ENCODE data around the gene EFNB2.
A peak's percentile ranks its signal among the peaks of the same experiment; 100 is the strongest.

Gene EFNB2
- total RNA-seq, result 2.0 to 7.2 (median 2.8) reads per million in 4 experiments

GRCh38 chr13:106535552-106536243, at the start of gene EFNB2:
EFNB2 (minus strand) TSS chr13:106535662; CDS start chr13:106534964, 698 bp downstream.
- peak; percentile 78 for DNase-seq

- DNase-seq, result no peak
These were observed 45.8 kb upstream of the EFNB2 start for GRCh38 chr13:106581225-106581624.

DNA sequence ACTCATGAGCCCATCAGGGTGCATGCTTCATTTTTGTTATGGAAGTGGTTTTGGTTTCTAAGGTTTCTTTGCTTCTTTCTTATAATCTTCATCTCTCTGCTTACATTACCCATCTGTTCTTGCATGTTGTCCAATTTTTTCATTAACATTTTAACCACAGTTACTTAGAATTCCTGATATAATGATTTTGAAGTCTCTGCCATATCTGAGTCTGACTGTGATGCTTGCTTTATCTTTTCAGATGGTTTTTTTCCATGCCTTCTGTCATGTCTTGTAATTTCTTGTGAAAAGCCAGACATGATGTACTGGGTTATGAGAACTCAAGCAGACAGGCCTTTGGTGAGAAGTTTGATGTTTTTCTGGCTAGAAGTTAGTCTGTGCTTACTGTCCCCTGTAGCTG, 40.4 kb upstream of the EFNB2 start:
- DNase-seq, result no peak

DNA sequence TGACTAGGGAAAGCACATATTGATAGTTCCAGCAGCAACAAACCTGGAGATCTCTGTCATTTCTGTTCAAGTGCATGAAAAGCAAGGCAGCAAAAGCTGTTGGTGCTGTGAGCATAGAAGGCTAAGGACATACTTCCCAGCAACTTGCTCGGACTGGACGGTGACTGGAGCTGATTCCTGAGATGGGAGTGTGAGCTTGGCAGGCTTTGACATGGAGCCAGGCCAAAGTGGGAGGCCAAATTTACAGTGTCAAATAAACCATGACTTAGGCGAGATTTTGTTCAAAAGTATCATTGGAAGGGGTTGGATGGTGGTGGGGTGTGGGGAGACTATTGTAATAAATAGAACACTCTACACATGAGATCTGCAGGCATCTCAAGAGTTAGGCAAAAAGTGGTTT, 38.4 kb upstream of the EFNB2 start:
- no peak for DNase-seq

DNA sequence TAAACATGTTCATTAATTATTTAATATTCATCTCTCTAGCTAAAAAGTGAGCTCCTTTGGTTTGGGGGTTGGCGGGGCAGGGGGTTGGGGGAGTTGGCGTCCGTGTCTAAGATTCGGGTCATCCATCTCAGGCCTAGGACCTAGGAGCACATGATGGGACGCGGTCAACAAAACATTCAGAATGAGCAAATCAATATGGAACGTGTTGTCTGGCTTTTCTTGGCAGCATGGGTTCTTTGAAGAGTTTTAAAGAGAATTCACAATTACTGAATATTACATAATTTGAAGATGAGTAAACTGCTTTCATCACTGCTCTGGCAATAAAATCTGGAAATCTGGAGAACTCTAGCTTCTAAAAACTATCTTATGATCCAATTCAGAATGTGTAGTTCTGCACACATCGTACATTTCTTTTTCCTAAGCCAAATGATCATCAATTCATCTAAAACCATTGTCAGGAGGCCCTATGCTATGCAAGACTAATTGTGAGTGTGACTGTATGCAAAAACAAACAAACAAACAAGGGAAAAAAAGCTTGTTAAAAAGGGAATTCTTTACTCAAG, 37.9 kb upstream of the EFNB2 start:
- no peak for DNase-seq

DNA sequence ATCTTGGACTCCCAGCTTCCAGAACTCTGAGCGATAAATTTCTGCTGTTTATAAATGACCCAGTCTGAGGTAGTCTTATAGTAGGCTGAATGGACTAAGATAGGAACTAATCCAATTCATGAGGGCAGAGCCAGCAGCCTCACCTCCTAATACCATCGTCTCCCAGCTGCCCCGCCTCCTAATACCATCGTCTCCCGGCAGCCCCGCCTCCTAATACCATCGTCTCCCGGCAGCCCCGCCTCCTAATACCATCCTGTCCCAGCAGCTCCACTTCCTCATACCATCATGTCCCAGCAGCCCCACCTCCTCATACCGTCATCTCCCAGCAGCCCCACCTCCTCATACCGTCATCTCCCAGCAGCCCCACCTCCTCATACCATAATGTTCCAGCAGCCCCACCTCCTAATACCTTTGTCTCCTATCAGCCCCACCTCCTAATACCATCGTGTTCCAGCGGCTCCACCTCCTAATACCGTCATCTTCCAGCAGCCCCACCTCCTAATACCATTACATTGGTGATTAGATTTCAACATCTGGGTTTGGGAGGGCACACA, 34.9 kb upstream of the EFNB2 start:
- peak; percentile 41 for DNase-seq

- DNase-seq, result no peak
These were observed 34.0 kb upstream of the EFNB2 start for GRCh38 chr13:106569233-106570095.

- DNase-seq, result no peak
These were observed 33.0 kb upstream of the EFNB2 start for GRCh38 chr13:106568299-106569003.

DNA sequence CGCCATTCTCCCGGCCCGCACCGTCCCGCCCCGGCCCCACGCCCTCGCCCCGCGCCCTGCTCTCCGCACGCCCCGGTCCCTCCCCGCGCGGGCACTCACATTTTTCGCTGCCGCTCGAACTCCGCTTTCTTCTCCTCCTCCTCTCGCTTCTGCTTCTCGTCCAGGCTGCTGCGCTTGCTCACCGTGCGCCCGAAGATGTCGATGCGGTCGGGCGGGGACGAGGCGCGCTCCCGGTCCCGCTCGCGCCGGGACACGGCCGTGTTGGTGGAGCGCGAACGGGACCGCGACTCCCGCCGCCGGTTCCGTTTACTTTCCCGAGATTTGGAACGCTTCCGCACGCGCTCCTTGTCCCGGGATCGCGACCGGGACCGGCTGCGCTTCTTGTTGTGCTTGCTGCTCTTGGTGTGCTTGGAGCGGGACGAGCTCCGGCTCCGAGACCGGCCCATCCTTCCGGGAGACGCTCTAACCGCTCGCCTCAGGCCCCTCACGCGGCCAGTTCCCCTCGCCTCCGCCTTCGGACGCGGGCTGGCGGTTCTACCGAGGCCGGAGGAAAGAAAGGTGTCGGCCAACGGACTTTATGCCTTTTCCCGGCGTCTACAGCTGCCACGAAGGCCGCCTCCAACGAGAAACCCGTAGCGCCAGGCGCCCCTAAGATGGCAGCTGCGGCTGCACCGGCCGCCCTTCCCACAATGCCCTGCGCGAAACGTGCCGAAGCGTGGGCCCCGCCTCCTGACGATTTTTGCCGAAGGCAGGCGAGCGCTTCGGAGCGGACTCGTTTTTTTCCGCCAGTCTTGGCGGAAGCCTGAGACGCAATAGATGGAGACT, 32.2 kb upstream of the EFNB2 start, which contains the start of gene ARGLU1:
Gene ARGLU1, minus strand, starts transcription at position 664 of the 825 bp plus-strand sequence. Its CDS starts 218 bp downstream, at position 446.
- peak; percentile 95 for DNase-seq

- no peak for DNase-seq
These were observed 31.4 kb upstream of the EFNB2 start for GRCh38 chr13:106566641-106567473.

DNA sequence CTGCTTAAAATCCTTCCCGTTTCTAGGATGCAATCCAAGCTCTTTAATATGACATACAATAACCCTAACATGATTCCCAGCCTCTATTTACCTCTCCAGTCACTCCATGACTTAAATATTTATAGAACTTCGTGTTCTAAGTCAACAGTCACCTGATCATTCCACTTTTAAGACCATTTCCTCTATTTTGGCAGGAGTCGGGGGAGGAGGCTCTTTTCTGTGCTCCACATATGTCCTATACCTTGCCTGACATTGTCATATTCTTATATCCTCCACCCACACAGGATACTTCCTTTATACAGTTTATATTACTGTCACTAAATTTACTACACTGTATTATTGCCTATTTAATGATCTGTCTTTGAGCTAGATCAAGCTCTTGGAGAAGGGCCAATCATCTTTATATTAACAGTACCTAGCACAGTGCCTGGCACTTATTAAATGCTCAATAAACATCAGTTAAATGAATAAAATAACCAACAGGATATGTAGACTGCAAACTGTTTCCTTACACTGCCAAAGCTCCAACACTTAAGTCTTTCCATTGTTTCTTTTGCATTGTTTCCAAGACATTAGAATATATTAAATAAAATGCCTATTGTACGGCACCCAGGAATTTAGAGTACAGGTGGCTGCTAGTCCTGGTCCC, 29.8 kb upstream of the EFNB2 start:
- DNase-seq, result no peak

DNA sequence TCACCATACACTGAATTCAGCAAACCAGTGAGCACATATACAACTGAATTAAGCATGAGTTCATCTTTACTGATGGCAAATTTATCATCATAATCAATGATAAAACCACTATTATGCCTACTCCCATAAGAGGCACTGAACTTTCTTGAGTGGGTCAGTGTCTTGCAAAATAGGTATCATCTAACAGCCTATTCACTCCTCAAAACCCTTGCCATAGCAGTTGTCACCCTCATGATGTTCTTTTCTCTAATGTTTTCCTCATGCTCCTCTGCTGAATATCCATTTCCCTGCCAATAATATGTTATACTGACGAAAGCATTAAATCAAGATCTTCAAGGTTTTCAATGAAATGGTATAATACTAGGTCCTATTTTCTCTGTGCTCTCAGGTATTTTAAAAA, 26.8 kb upstream of the EFNB2 start:
- DNase-seq, result no peak

DNA sequence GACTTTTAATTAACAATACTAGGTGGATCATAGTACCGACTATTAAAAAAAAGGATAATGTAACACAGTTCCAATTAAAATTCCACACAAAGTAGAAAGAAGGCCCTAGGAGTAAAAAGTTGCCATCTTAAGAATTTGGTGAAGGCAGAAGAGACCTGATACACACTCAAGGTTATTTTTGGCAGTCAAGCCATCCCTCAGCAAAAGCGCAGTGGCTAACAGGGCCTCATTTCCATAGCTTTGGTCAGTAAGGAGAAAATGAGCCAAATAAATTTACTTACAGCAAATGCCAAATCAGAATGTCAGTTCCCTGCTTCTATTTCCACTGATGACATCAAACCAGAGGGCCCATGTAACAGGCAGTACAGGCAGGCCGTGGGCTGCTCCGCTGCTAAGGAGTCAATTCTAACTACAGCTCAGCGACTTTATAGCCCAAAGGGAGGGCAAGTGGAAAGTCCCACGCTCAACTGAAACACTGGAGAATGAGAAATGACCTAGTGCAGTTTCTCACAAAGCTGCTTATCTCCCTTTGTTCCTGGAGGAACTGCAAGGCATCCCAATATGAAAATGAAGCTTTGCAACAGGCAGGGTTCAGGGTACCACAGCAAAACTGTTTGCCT, 26.2 kb upstream of the EFNB2 start:
- DNase-seq, result no peak

GRCh38 chr13:106560821-106561220, 25.4 kb upstream of the EFNB2 start:
- no peak for DNase-seq

DNA sequence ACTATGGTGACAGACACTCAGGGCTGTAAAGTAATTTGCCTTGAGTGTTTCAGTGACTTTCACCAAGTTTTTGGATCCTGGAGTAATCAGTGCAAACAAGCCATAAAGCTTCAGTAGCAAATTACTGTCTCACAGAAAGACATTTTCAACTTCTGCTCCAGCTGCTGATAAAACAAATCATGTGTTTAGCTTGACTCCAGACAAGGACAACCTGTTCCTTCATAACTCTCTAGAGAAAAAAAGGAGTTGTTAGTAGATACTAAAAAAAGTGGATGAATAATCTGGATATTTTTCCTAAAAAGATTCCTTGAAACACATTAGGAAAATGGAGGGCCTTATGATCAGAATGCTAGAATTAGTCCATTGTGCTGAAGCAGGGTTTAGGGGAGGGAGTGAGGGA, 23.1 kb upstream of the EFNB2 start:
- no peak for DNase-seq

DNA sequence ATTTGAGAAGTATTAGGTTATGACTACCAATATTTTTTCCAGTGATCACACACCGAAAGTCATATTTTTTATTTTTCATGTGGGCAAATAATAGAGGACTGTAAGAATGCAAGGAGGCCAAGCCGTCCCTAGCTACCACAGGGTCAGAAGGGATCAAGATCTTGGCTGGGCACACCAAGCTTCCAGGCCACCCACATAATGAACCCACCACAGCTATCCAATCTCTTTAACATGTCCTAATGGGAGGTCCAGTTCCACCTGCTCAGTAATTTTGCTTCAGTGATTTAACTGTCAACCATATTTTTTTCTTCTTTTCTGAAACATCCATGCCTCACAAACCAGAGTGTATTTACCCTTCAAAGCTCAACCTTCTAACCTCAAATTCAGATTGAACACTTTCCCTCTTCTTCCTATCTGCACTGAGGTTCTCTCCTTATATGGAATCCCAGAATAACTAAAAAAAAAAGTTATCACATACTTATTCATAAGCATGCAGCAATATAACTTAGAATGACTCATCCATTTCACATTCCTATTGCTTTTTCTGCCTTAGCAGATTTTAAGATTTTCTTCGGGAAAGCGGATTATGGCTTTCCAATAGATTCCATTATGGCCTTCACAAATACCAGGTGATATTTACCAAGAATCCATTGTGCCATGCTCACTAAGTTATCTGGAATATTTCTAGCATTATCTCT, 20.3 kb upstream of the EFNB2 start:
- no peak for DNase-seq

DNA sequence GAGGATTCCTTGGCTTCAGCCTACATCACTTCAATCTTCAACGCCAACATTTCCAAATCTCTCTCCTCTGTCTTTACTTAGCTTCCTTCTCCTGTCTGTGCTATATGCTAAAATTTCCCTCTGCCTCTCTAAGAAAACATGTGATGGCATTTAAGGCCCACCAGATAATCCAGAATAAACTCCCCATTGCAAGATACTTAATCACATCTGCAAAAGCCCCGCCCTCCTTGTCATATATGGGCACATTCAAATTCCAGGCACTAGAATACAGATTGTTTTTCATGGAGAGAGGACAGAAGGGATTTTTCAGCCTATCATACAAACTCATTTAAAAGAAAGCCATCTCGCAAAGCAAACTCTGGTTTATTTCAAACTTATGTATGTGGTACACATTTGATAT, 16.3 kb upstream of the EFNB2 start:
- DNase-seq, result no peak

GRCh38 chr13:106551350-106551749, 15.9 kb upstream of the EFNB2 start:
- no peak for DNase-seq

DNA sequence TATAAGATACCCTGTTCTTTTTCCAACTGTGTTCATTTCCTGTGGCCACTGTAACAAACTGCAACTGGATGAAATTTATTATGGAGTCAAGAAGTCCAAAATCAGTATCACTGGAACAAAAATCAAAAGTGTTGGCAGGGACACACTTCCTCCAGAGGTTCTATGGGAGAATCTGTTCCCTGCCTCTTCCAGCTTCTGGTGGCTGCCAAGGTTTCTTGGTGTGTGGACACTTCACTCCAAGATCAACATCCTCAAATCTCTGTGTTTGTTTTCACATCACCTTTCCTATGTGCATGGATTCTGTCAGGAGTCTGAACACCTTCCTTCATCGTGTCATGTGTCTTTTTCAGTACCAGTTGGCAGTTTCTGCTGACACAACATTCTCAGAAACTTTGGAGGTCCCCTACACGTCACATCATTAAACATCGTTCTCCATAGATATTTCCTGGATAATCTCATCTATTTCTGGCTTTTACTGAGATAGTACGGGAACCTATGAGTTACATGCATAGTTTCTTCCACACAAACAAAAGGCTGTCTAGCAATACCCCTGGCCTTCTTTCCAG, 15.2 kb upstream of the EFNB2 start:
- no peak for DNase-seq
